HepG2 (cell line): ENCODE data around the gene PSMG3. TPM values are rescaled to one million over a fixed set of nuclear protein-coding genes. Genes with fewer than 3 reads are reported as not detected.

Source experiments
- ASH2L ChIP-seq: fragments of 300-600, 200-600 bp; sonication (generic); IDR thresholded peaks from 2 replicates; pipeline ENCODE4 v1.7.0; 2017; ENCODE audit warnings: low read depth, mild to moderate bottlenecking, moderate library complexity, mixed read lengths, low read length; ENCODE audit not compliant: insufficient read length
- DNMT1 ChIP-seq: sonication (generic); formaldehyde crosslinking; IDR thresholded peaks from 2 replicates; pipeline ENCODE4 v1.5.1; 2020; ENCODE audit warnings: mild to moderate bottlenecking, missing genetic modification reagents
- NFYB ChIP-seq: sonication (generic); formaldehyde crosslinking; IDR thresholded peaks from 2 replicates; pipeline ENCODE4 v1.4.0; 2020; ENCODE audit warnings: missing genetic modification reagents
- RARA ChIP-seq: IDR thresholded peaks from 2 replicates; pipeline ENCODE4 v1.6.1; 2016; ENCODE audit warnings: missing genetic modification reagents, missing compliant biosample characterization
- RFX3 ChIP-seq: IDR thresholded peaks from 2 replicates; pipeline ENCODE4 v1.6.1; 2016; ENCODE audit warnings: missing biosample characterization, missing genetic modification reagents
- RXRB ChIP-seq: IDR thresholded peaks from 2 replicates; pipeline ENCODE4 v1.6.1; 2016; ENCODE audit warnings: borderline replicate concordance, missing genetic modification reagents, missing compliant biosample characterization
- polyA plus RNA-seq, 8 experiments: library from polyadenylated mRNA; depleted of rRNA in 3 of 8; stranded (reverse) in 7 of 8; unstranded in 1 of 8; fragments of >200 nt; fragmentation: Illumina TruSeq in 4 of 8; extraction: Trizol in 4 of 8; gene quantifications; 2 replicates each; pipeline versions ENCODE4 v1.2.1 to v1.2.3, GENCODE V29; 2011 to 2016; ENCODE audit warnings: low read depth in 4 of 8, missing spikeins in 1 of 8, mixed read lengths in 1 of 8; ENCODE audit not compliant: insufficient read depth in 1 of 8
- total RNA-seq, 5 experiments: library from RNA; depleted of rRNA; stranded (reverse); fragments of >200 nt; fragmentation: Illumina TruSeq; extraction: Trizol; gene quantifications; 2 replicates each; pipeline ENCODE4 v1.2.3, GENCODE V29; 2016; ENCODE audit warnings: low read depth in 1 of 5
- TF ChIP-seq, protein P1 (sequence below): sonication (generic); formaldehyde crosslinking; IDR thresholded peaks from 2 replicates; pipeline ENCODE4 v1.4.0; 2020; ENCODE audit warnings: mild to moderate bottlenecking, missing genetic modification reagents
- TF ChIP-seq, protein P2 (sequence below): IDR thresholded peaks from 2 replicates; pipeline ENCODE4 v1.4.0; 2020; ENCODE audit warnings: mild to moderate bottlenecking, missing genetic modification reagents

The PSMG3 gene
- total and polyA plus RNA-seq, 2 of the 13 experiments (the other 11 are each of a cell fraction or from before 2014, with no cell fraction given) = 29.6 to 48.4 TPM

DNA sequence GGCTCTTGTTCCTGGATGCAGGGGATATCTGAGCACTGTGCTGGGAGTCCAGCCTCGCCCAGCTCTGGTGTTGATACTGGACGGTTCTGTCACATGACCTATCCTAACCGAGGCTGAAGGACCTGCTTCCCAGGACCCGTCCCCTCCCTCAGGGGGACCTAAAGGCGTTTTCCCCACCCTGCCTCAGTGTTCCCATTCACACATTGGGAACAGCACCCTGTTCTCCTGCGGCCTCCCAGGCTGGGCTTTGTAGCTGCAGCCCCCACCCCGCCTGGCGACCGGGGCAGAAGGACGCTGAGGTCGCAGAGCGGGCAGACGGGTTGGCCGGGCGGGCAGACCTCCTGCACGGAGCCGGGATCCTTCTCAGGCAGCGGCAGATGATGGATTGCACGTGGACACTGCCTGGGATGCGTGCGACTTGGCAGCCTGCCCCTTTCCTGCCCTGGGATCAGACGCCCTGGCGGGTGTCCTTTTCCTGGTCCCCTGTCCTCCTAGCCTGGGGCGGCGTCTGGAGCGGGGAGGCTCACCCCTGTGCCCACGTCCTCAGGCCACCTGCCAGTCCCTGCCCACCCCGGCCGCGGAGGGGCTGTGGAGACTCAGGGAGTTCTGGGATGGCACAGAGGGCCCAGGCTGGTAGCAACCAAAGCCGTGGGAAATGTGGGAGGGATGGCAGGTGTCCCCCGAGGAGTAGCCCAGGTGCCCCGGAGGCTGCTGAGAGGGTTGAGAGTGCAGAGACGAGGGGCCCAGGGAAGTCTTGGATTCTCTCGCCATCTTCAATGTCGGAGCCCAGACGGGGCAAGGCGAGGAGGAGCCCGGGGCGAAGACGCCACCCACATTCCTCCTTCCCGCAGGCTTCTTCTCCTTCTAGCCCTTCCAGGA, 17.2 kb upstream of the PSMG3 start (continued):
- no peak for TF ChIP-seq NFYB (CRISPR knock-in tag)
- TF ChIP-seq, protein P1, sequence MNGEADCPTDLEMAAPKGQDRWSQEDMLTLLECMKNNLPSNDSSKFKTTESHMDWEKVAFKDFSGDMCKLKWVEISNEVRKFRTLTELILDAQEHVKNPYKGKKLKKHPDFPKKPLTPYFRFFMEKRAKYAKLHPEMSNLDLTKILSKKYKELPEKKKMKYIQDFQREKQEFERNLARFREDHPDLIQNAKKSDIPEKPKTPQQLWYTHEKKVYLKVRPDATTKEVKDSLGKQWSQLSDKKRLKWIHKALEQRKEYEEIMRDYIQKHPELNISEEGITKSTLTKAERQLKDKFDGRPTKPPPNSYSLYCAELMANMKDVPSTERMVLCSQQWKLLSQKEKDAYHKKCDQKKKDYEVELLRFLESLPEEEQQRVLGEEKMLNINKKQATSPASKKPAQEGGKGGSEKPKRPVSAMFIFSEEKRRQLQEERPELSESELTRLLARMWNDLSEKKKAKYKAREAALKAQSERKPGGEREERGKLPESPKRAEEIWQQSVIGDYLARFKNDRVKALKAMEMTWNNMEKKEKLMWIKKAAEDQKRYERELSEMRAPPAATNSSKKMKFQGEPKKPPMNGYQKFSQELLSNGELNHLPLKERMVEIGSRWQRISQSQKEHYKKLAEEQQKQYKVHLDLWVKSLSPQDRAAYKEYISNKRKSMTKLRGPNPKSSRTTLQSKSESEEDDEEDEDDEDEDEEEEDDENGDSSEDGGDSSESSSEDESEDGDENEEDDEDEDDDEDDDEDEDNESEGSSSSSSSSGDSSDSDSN = peak; percentile 48; the same call in 1 of the 2 replicates
- peak; percentile 18; the same call in 1 of the 2 replicates for TF ChIP-seq RXRB (CRISPR knock-in tag)
- TF ChIP-seq, protein P2, sequence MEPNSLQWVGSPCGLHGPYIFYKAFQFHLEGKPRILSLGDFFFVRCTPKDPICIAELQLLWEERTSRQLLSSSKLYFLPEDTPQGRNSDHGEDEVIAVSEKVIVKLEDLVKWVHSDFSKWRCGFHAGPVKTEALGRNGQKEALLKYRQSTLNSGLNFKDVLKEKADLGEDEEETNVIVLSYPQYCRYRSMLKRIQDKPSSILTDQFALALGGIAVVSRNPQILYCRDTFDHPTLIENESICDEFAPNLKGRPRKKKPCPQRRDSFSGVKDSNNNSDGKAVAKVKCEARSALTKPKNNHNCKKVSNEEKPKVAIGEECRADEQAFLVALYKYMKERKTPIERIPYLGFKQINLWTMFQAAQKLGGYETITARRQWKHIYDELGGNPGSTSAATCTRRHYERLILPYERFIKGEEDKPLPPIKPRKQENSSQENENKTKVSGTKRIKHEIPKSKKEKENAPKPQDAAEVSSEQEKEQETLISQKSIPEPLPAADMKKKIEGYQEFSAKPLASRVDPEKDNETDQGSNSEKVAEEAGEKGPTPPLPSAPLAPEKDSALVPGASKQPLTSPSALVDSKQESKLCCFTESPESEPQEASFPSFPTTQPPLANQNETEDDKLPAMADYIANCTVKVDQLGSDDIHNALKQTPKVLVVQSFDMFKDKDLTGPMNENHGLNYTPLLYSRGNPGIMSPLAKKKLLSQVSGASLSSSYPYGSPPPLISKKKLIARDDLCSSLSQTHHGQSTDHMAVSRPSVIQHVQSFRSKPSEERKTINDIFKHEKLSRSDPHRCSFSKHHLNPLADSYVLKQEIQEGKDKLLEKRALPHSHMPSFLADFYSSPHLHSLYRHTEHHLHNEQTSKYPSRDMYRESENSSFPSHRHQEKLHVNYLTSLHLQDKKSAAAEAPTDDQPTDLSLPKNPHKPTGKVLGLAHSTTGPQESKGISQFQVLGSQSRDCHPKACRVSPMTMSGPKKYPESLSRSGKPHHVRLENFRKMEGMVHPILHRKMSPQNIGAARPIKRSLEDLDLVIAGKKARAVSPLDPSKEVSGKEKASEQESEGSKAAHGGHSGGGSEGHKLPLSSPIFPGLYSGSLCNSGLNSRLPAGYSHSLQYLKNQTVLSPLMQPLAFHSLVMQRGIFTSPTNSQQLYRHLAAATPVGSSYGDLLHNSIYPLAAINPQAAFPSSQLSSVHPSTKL (CRISPR knock-in tag) = 0 out of 2 replicates have a peak, but pooled peaks have one; percentile 14
- no peak for TF ChIP-seq ASH2L
- TF ChIP-seq RFX3 (CRISPR knock-in tag) = no peak
- TF ChIP-seq DNMT1 (CRISPR knock-in tag) = no peak
- peak; percentile 83 for TF ChIP-seq RARA (CRISPR knock-in tag)
